Pancreas (tissue), 10 donors: Measurements from ENCODE around the gene AURKB. TPM values are rescaled to one million over a fixed set of nuclear protein-coding genes. Genes with fewer than 3 reads are reported as not detected.

Experiments
- ATAC-seq, 4 donors: fragments of 200-7000 bp; cut with Tn5 transposase; one replicate each; pipeline versions ENCODE4 v1.8.0 to v1.9.1; 2020; ENCODE audit warnings: mild to moderate bottlenecking in 4 of 4, moderate library complexity in 4 of 4
- DNase-seq, 6 donors: peaks; one replicate each; pipeline ENCODE4 v3.0.0-alpha.2; 2020
- FAIRE-seq: peaks from 2 replicates; lab custom pipeline; 2012; peaks lifted over from hg19 to GRCh38; lab: Jason Lieb, UNC
- H3K27ac ChIP-seq, 4 donors: fragments of 200-600 bp; sonication (generic); 1 replicate in 3 of 4; 2 replicates in 1 of 4; pipeline versions ENCODE4 v1.5.0 to v1.8.0; 2020
- H3K27me3 ChIP-seq, 4 donors: fragments of 200-600 bp; one replicate each; pipeline ENCODE4 v1.8.0; 2021
- H3K36me3 ChIP-seq, 3 donors: fragments of 200-600 bp; sonication (generic) in 1 of 3; one replicate each; pipeline versions ENCODE4 v1.5.0 to v1.8.0; 2020 to 2021
- H3K4me1 ChIP-seq, 3 donors: fragments of 200-600 bp; one replicate each; pipeline ENCODE4 v1.8.0; 2021
- H3K4me3 ChIP-seq, 4 donors: fragments of 200-600 bp; sonication (generic) in 2 of 4; one replicate each; pipeline versions ENCODE4 v1.5.0 to v1.8.0; 2020 to 2021
- H3K9me3 ChIP-seq, 4 donors: fragments of 200-600 bp; one replicate each; pipeline ENCODE4 v1.8.0; 2021
- WGBS, 2 donors: extraction: QIAGEN DNeasy Blood & Tissue Kit; methylation state at CpG; one replicate each; pipeline ENCODE4 v1.1.7; 2013; 5-methylcytosine and 5-hydroxymethylcytosine counted together
- intact Hi-C, 3 donors: fragments of 100-400 bp; cut with DNase I; formaldehyde crosslinking; loops; one replicate each; pipeline versions ENCODE4 v1.11.1 to v1.14.2; 2022
- polyA plus RNA-seq, 2 donors: library from polyadenylated mRNA; stranded (reverse); fragments of 200-250 nt; gene quantifications; one replicate each; pipeline ENCODE4 v1.2.3, GENCODE V29; 2013
- total RNA-seq, 6 donors: library from RNA; stranded (reverse); fragmentation: NEBNext Ultra II Directional in 4 of 6; extraction: Animal tissue kit (Norgen Biotek cat#: 25700) in 4 of 6; gene quantifications; one replicate each; pipeline versions ENCODE4 v1.2.1 to v1.2.4, GENCODE V29; 2021 to 2023
- TF ChIP-seq, protein P1 (sequence below), 4 donors: fragments of 200-600 bp; sonication (generic) in 3 of 4; IDR thresholded peaks; one replicate each; pipeline versions ENCODE4 v1.5.0 to v1.8.0; 2021; ENCODE audit warnings: antibody characterized with exemption in 4 of 4
- donor health status: healthy with polysubstance abuse.
- donor health status: DM: no; HTN: no; CAD: no; lungs with moderate emphysema.
- donor health status: DM: no; HTN: no; CAD: no.
- donor health status: control.
- donor health status: control.
- donor health status: Bipolar disorder and iron deficiency.
- donor health status: DM: yes; HTN: yes; CAD: no.
- donor health status: DM: no; HTN: no; CAD: no.
- donor health status: DM: no; HTN: no; CAD: no.
- donor health status: DM: yes; HTN: yes; CAD: no.

The AURKB gene
- total and polyA plus RNA-seq, 8 donors, result 0.40 to 2.0 (median 0.72) TPM; not detected in 3

DNA sequence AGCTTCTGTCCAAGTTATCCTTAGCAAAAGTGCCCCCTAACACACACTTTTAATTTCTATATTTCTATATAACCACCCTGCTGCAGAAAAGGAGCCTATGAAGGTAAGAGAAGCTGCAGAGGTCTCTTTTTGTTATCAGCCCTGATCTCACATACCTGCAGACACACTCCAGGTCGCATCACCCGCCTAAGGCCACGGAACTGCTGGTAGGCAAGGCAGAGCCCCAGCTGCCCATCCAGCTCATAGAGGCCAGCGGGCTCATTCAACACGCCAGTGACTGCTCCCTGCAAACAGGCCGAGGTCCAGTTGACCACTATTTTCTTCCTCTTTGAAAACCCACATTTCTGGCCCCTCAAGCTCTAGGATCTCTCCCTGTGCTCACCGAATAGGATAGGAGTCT is 25.3 kb upstream of the AURKB start:
- DNase-seq (no peak), FAIRE-seq (no peak), ATAC-seq (no peak)
- no peaks in the 10 kb centered on the region for H3K27me3 ChIP-seq
- peaks cover 0 to 69% (median 39%) of the 10 kb centered on the region in 3 donors for H3K36me3 ChIP-seq
- intact Hi-C loops, result no loop called here
- H3K9me3 ChIP-seq, result no peaks in the 10 kb centered on the region
- H3K27ac ChIP-seq, result no peak overlapping the region
- TF ChIP-seq, protein P1, sequence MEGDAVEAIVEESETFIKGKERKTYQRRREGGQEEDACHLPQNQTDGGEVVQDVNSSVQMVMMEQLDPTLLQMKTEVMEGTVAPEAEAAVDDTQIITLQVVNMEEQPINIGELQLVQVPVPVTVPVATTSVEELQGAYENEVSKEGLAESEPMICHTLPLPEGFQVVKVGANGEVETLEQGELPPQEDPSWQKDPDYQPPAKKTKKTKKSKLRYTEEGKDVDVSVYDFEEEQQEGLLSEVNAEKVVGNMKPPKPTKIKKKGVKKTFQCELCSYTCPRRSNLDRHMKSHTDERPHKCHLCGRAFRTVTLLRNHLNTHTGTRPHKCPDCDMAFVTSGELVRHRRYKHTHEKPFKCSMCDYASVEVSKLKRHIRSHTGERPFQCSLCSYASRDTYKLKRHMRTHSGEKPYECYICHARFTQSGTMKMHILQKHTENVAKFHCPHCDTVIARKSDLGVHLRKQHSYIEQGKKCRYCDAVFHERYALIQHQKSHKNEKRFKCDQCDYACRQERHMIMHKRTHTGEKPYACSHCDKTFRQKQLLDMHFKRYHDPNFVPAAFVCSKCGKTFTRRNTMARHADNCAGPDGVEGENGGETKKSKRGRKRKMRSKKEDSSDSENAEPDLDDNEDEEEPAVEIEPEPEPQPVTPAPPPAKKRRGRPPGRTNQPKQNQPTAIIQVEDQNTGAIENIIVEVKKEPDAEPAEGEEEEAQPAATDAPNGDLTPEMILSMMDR (IDR thresholded peaks at IDR 0.05), result no peak
- H3K4me1 ChIP-seq, result no peaks in the 10 kb centered on the region
- H3K4me3 ChIP-seq, result no peak overlapping the region
- 91 to 98% methylated on average over 7 of the region's 7 CpGs for WGBS, 2 donors

DNA sequence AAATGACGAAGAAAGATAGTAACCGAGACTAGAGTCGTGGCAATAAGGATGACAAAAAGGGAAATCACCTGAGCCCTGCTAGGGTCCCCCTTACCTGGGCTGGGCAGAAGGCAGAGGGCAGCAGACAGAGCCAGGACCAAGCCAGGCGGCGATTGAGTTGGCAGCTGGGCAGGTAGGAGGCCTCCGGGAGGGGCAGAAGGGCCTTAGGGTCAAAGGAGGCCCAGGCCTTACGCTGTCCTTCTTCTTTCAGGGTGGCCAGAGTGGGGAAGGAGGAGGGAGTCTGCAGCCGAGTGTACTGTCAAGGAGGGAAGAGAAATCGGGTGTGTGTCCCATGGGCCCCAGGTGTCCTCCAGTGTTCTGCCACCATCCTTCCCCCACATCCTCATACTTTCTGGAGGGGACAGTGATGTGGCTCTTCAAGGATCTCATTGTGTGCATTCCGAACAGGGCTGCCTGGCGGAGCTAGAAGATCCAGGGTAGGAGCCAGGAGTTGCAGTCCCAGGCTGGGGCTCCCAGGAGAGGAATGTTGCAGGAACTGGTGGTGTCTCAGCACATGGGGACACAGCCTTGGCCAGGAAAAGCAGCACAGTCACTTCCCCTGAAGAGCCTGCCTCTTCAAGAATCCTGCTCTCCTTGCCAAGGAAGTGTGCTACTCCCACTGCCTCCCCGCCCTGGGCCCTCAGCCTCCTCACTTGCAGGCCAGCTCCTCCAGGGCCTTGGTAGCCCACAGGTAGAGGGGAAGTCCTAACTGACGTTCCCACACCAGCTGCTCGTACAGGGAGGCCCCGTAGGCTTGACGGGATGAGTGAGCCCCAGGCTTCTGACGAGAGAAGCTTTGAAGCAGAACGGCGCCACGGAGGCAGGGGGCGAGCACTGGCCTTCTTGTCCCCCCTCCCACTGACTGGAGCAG is 24.2 kb upstream of the AURKB start:
- 91 to 95% methylated on average over 20 to 21 of the region's 21 CpGs for WGBS, 2 donors
- Histone ChIP-seq H3K27ac (no peak overlapping the region), H3K4me1 (no peaks in the 10 kb centered on the region), H3K27me3 (no peaks in the 10 kb centered on the region), H3K36me3 (peaks cover 0 to 79% (median 42%) of the 10 kb centered on the region in 3 donors), H3K4me3 (no peak overlapping the region), H3K9me3 (no peaks in the 10 kb centered on the region)
- DNase-seq (no peak), FAIRE-seq (no peak), ATAC-seq (no peak)
- TF ChIP-seq, protein P1 (IDR thresholded peaks at IDR 0.05), result no peak
- intact Hi-C loops, result no loop called here

GRCh38 chr17:8231701-8232100 is 21.3 kb upstream of the AURKB start:
- Histone ChIP-seq H3K36me3 (peaks cover 0 to 85% (median 42%) of the 10 kb centered on the region in 3 donors), H3K27ac (no peak overlapping the region), H3K4me3 (no peak overlapping the region), H3K27me3 (no peaks in the 10 kb centered on the region), H3K4me1 (no peaks in the 10 kb centered on the region), H3K9me3 (no peaks in the 10 kb centered on the region)
- TF ChIP-seq, protein P1 (IDR thresholded peaks at IDR 0.05), result no peak
- DNase-seq (no peak), ATAC-seq (no peak), FAIRE-seq (no peak)
- WGBS, 2 donors, result 95 to 97% methylated on average over 10 of the region's 10 CpGs
- intact Hi-C loops, result no loop called here

DNA sequence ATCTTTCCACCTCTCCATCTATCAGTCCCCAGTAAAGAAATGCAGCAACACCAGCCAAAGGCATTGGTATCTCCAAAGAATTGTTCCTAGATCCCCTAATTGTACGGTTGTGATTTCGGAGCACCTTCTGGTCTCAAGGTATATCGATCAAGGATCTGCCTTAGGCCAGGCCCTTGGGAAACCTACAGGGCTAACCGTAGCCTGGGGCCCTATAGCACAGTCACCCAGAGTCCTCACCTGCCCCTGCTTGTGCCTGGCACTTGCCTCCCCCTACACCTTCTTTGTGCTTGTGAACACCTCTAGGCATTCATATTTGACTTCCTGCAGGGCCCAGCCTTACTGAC is 16.8 kb upstream of the AURKB start:
- intact Hi-C loops, result no loop called here
- peak overlapping the region in 3 of 4 donors; percentile 28 to 85 (median 76) for H3K27ac ChIP-seq
- FAIRE-seq (no peak), ATAC-seq (no peak), DNase-seq (peak in 1 of 6 donors; percentile 27)
- peaks cover 0 to 9% (median 7%) of the 10 kb centered on the region in 3 donors for H3K4me1 ChIP-seq
- H3K27me3 ChIP-seq, result no peaks in the 10 kb centered on the region
- TF ChIP-seq, protein P1 (IDR thresholded peaks at IDR 0.05), result no peak
- peaks cover 0 to 45% (median 22%) of the 10 kb centered on the region in 3 donors for H3K36me3 ChIP-seq
- WGBS, 2 donors, result 90 to 91% methylated on average over 4 of the region's 4 CpGs
- H3K4me3 ChIP-seq, result peak overlapping the region in 2 of 4 donors; percentile 12 to 18
- no peaks in the 10 kb centered on the region for H3K9me3 ChIP-seq
